EL (cell line): ENCODE measurements around the gene RCHY1.
"Not testable (repeated sequence)": the region's sequence is repeated elsewhere in the genome, so short reads cannot be mapped to it uniquely, and the experiment has no call there.

Experiments used
- DNase-seq: peaks from one replicate; pipeline ENCODE4 v3.0.0-alpha.2; 2016

RCHY1 gene

DNA sequence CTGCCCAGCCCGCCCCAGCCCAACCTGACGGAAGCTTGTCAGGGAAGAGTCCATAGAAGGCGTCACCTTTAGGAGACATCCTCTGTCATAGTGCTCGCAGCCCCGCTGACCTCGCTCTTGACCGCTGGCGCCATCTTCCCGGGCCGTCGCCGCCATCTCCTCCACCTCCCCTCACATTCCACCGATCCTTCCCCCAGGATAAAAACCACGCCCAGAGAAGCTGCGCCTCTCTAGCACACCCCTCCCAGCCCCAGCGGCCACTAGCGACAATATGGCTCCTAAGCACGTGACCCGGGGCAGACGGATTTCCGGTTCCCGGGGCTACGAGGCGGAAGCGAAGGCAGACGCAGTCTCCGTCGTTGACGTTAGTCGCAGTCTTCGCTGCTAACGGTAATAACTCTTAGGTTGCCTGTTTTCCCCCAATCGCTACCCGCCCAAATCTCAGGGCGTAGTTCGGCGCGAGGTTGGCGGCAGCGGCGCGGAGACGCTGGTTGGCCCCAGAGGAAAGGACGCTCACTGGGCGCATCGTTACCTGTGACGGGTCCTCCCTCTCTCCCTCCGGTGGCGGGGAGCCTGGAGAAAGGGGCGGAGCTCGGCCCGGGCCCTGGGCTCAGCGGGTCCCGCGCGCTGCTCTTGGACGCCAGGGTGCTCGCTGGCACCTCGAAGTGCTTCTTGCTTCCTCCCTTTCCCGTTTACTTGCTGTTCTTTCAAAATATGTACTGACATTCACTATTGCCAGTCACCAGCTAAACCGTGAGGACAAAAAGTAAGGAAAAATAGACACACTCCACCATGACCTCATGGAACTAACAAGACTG is at the start of gene RCHY1, which contains the start of gene THAP6:
Gene RCHY1 (minus strand): TSS at position 273 of the 818 bp plus-strand sequence. CDS start 117 bp downstream, at position 156.
Gene THAP6 (plus strand): TSS at position 343 of the 818 bp plus-strand sequence. CDS start 980 bp downstream, outside the sequence.
- peak; percentile 97 for DNase-seq

DNA sequence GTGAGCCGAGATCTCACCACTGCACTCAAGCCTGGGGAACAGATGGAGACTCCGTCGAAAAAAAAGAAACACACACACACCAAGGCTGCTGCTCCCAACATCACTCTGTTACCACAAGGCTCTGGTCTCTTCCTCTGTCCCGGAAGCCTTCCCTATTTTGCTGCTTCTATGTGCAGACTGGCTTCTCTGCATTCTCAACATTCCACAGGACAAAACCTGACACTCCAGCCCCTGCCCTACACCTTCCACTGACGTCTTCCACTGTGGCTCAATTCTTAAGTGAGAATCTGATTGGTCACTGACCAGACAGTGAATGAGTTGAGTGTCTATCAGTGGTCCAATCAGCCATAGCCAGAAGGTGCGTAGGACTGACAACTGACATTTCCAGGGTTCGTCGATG is 47.6 kb upstream of the RCHY1 start:
- no peak for DNase-seq

DNA sequence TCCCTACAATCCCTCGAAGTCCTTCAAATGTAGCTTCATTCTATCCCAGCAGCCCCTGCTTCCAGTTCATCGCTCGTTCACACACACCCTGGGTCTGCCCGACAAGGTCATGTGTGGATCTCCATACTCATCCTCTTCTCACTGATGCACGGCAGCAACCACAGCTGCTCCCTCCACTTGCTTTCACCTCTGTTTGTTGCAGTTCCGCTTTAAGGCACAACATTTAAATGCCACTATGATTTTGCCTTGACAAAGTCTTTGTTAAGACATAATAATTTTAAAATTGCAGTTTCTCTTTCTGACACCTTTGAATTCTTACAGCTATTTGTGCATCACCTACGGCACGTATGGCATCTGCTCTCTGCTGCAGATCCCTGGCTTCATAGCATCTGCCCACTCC is 43.5 kb upstream of the RCHY1 start:
- no peak for DNase-seq

DNA sequence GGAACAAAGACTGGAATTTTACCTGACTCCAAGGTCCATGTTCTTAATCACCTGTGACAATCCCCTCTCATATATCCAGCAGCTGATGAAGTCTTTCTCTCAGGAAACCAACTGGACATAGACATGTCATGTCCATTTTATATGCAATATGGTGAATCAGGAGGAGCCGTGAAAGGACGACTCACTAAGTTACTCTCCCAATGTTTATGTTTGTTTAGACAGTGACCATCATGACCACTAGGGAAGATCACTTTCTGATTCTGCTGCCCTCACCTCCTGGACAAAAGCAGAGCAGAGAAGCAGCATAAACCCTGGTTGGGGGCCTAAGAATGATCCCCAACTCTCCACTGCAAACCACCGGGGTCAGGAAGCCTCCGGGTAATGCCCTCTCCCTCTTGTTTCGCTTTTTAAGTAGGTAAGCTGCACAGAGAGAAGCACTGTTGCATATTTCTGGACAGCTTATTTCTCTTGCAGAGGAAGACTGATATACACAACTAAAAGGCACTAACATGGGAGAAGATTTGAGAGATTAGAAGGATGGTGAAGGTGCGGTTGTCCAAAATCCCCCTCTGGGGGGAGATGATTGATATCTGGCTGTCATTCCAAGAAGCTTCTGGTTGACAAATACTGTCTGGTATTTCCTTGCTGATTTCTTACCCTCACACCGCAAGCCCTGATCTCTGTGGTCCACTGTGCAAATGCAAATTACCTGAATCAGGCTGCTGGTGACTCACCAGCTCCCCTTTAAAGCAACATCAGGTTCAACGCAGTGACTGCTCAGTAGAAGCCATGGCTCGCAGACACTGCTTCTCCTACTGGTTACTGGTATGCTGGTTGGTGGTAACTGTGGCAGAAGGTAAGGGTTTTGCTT is 41.3 kb upstream of the RCHY1 start, which contains the start of gene ODAPH:
Gene ODAPH (plus strand): TSS at position 773 of the 871 bp plus-strand sequence. CDS start 17 bp downstream, at position 790.
- peak; percentile 54 for DNase-seq

DNA sequence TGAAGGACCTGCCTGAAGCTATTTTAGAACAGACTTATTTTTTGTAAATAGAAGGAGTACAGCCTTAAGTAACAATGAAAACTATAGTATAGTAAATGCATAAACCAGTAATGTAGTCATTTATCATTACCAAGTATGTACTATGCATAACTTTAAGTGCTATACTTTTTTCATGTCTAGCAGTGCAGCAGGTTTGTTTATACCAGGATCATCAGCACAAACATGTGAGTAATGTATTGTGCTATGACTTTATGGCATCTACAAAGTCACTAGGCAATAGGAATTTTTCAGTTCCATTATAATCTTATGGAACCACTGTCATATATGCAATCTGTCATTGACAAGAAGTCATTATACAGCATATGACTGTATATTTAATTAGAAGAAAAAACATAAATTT is 38.2 kb upstream of the RCHY1 start:
- DNase-seq, result no peak

DNA sequence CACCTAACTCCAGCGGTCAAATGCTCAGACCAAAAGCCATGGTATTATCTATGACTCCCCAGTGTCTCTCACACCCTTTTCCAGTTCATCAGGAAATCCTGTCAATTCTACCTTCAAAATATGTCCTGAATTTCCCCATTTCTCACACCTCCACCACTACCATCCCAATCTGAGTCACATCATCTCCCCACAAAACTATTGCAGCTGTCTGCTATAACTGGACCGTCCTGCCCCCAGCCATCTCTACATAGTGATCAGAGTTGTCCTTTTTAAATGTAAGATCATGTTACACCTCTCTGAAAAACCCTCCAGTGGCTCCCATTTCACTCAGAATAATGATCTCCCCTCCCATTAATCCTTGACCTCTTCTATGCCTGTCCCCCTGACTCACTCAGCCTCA is 34.8 kb upstream of the RCHY1 start:
- DNase-seq, result no peak

DNA sequence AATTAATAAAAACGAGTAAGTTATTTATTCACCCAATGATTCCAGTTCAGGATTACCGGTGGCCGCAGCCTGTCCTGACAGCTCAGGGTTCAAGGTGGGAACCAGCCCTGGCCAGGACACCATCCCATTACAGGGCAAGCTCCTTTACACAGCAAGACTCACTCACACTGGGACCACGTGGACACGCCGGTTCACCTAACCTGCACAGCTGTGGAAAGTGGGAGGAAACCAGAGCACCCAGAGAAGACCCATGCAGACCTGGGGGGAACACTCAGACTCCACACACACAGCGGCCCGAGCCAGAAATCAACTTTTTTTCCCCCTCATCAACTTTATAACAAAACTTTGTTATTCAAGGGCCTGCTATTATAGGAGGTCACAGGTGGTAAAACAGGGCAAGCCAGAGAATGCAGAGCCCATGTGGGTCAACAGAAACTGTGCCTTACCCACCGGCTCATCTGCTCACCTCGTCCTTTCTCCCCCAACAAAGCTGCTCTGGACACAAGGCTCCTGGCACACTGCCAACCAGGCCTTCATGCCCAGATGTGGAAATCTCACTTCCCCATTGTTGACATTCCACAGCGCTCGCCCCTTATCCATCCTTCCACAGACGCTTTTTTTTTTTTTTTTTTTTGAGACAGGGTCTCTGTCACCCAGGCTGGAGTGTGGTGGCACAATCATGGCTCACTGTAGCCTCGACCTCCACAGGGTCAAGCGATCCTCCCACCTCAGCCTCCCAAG is 33.6 kb upstream of the RCHY1 start:
- DNase-seq, result peak; percentile 59

DNA sequence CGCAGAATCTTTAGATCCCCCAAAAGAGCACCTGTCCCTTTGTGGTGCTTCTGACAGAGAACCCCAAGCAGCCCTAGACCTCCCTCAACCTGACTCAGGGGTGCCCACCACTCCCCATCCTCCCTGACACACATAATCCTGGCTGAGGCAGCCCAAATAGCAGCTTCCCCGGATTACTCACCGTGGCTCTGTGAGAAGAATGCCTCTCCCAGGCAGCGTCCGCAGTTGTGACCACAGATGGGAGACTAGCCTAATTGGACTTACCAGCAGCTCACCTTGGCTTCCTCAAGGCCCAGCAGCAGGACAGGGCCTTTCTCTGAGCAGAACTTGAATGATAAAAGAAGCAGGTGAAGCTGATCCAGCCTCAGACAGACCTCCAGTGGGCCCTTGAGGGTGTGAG is 31.3 kb upstream of the RCHY1 start:
- DNase-seq, result peak; percentile 50

DNA sequence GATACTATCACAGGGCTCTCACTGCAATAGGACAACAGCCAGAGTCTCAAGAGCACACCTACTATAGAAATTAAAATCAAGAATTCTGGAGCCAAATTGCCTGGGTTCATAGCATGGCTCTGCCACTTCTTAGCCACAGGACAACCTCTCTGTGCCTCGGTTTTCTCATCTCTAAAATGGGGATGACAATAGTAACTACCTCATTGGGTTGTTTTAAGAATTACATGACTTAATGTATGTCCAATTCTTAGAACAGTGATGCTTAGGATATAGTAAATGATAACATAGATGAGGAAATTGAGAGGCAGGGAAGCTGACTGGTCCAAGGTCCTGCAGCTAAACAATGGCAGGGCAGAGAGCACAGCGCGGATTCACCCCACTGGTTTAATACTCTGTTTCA is 30.7 kb upstream of the RCHY1 start:
- DNase-seq, result no peak

DNA sequence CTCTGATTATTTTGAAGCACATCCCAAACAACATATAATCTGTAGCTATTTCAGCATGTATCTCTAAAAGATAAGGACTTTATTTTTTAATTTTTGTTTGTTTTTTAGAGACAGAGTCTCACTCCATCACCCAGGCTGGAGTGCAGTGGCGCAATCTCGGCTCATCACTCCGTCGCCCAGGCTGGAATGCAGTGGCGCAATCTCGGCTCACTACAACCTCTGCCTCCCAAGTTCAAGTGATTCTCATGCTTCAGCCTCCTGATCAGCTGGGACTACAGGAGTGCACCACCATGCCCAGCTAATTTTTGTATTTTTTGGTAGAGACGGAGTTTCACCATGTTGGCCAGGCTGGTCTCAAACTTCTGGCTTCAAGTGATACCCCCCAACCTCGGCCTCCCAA is 30.0 kb upstream of the RCHY1 start:
- DNase-seq, result peak; percentile 12

DNA sequence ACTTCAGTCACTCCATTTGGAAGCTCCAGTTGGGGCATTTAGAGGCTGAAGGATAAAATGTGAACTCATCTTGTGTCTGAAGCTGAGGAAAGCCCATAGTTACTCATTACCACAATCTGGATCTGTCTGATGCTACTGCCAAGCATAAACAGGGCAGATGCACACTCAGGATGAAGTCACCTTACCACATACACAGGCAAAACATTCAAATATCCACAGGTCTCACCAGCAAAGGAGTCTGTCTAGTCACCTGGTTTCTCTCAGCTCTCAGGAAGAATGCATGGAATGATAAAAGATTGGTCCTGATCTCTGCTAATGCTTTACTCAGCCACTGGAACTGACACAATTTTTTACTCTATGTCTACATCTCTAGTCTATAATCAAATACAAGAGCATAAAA is 28.6 kb upstream of the RCHY1 start:
- peak; percentile 61 for DNase-seq

DNA sequence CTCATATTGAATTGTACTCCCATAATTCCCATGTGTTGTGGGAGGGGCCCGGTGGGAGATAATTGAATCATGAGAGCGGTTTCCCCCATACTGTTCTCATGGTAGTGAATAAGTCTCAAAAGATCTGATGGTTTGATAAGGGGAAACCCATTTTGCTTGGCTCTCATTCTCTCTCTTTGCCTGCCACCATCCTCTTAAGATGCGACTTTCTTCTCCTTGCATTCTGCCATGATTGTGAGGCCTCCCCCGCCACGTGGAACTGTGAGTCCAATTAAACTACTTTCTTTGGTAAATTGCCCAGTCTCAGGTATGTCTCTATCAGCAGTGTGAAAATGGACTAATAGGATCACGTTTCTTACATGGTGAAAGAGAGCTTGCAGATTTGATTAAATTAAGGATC is 23.1 kb upstream of the RCHY1 start:
- DNase-seq, result not testable (repeated sequence)

DNA sequence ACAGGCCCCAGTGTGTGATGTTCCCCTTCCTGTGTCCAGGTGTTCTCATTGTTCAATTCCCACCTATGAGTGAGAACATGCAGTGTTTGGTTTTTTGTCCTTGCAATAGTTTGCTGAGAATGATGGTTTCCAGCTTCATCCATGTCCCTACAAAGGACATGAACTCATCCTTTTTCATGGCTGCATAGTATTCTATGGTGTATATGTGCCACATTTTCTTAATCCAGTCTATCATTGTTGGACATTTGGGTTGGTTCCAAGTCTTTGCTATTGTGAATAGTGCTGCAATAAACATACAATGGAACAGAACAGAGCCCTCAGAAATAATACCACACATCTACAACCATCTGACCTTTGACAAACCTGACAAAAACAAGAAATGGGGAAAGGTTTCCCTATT is 19.7 kb upstream of the RCHY1 start:
- not testable (repeated sequence) for DNase-seq

DNA sequence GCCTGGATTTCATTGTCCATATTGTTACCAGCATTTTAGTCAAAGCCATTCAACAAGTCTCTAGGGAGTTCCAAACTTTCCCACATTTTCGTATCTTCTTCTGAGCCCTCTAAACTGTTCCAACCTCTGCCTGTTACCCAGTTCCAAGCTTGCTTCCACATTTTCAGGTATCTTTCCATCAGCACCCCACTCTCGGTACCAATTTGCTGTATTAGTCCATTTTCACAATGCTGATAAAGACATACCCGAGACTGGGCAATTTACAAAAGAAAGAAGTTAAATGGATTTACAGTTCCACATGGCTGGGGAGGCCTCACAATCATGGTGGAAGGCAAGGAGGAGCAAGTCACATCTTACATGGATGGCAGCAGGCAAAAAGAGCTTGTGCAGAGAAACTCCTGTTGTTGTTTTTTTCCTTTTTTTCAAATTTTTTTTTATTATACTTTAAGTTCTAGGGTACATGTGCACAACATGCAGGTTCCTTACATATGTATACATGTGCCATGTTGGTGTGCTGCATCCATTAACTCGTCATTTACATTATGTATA is 19.2 kb upstream of the RCHY1 start:
- DNase-seq, result not testable (repeated sequence)

DNA sequence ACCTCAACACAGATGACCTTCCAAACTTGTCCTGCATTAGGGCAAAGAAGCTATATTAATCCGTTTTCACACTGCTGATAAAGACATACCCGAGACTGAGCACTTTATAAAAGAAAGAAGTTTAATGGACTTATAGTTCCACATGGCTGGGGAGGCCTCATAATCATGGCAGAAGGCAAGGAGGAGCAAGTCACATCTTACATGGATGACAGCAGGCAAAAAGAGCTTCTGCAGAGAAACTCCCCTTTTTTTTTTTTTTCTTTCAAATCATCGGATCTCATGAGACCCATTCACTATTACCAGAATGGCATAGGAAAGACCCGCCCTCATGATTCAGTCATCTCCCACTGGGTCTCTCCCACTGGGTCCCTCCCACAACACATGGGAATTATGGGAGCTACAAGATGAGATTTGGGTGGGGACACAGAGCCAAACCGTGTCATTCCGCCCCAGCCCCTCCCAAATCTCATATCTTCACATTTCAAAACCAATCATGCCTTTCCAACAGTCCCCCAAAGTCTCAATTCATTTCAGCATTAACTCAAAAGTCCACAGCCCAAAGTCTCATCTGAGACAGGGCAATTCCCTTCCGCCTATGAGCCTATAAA is 17.4 kb upstream of the RCHY1 start:
- DNase-seq, result not testable (repeated sequence)

DNA sequence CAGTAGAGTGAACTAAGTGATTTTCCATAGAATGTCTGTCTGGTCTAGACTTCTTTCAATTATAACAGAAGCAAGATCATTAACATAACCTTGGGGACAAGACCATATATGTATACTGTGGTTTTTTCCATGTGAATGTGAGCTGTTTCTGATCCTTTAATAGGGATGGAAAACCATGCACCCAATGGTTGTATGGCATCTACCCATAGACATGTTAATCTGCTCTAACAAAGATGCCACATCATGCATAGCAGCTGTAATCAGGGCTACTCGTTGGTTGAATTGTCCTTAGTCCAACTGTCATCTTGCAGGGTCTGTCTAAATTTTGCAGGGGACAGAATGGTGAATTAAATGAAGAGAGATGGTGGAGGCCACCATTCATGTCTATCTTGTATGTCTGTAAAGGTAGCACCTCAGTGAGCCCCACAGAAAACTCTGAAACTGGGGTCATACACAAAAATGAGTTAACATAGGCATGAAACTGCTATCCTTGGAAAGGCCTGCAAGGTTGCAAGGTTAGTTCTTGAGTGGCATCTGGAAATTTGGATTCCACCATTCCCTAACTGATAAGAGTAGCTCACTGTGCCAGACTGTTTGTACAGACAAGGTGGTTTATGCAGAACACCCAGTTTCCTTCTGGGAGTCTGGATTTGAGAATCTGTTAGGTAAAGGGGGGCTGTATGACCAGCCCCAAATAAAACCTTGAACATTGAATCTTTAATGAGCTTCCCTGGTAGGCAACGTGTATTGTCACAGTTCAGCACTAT is 16.5 kb upstream of the RCHY1 start:
- DNase-seq, result no peak

DNA sequence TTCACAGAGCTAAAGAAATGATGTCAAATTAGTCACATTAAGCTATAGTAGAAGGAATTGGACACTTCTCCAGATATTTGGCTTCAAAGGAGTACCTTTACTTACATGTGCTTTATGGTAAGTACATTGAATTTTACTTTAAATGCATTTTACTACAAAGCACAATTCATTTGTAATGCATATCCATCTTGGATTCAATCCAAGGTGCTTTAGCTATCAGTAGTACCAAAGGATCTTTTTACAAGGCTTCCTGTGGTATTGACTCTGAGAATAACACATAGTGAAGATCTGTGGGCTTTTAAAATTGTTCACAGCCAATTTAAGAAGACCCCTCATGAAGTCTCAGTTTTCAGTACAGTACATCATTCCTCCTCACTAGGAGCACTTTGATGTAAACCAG is 13.3 kb upstream of the RCHY1 start:
- DNase-seq, result no peak

DNA sequence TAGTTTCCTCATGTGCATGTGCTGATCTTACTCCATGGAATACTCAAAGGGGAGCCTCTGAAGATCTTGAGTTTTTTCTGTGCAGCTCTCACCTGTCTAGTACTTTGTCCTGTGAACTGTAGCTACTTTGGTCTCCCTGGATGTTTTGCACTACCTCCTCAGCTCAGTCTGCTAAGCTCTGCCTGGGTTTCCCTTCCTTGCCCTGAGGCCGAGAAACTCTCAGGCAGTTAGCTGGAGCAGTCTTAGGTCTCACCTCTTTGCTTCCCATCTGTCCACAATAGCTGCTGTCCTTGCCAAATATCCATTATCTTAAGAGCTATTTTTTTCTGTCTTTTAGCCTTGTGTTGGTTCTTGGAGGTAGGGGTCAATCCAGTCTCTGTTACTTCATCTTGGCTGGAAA is 11.7 kb upstream of the RCHY1 start:
- DNase-seq, result no peak

DNA sequence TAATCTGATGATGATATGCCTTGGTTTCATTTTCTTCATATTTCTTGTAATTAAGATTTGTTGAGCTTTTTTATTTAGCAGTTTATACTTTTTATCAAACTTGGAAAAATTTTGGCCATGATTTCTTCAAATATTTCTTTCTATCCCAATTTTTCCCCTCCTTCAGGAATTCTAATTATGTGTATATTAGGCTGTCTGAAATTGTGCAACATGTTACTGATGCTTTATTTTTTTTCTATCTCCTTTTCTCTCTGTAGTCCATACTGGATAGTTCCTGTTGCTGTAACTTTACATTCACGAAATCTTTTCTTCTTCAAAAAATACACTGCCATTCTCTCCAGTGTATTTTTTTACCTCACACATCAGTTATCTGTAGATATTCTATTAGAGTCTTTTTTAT is 10.9 kb upstream of the RCHY1 start:
- DNase-seq, result no peak

DNA sequence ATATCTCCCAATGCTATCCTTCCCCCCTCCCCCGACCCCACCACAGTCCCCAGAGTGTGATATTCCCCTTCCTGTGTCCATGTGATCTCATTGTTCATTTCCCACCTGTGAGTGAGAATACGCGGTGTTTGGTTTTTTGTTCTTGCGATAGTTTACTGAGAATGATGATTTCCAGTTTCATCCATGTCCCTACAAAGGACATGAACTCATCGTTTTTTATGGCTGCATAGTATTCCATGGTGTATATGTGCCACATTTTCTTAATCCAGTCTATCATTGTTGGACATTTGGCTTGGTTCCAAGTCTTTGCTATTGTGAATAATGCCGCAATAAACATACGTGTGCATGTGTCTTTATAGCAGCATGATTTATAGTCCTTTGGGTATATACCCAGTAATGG is 5.2 kb upstream of the RCHY1 start:
- not testable (repeated sequence) for DNase-seq

DNA sequence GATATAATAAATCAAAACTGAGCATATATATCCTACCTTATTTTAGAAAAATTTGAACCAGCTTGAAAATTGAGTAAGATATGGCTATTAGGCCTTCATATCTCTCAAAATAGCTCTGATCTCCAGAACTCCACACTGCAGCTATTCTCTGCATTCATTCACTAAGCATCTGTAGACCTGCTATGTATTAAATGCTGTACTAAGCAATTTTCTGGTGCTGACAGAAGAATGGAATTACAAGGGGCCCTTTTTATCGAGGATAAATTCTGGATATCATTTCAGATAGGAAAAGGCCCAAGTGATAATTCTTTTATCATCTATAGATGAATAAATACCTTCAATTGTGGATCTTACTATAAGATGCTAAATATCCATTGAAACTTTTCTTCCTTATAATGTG is 1.9 kb upstream of the RCHY1 start:
- no peak for DNase-seq
